PC-3 (cell line): Measurements from ENCODE around the gene ZCCHC24. TPM values are rescaled to one million over a fixed set of nuclear protein-coding genes. Genes with fewer than 3 reads are reported as not detected.

ENCODE experiments used
- ATAC-seq: fragments of 200-7000 bp; cut with Tn5 transposase; 2 replicates; pipeline ENCODE4 v1.9.1; 2020; ENCODE audit warnings: mild to moderate bottlenecking, moderate library complexity
- BruUV-seq: library from RNA; stranded (reverse); fragments of 400-500 nt; replicated peaks from 2 replicates; lab custom pipeline; 2021; lab: Mats Ljungman, UMichigan
- CTCF ChIA-PET: fragments of 300-600 bp; sonication (Branson Sonifier 250); formaldehyde crosslinking; loops from one replicate; lab custom pipeline; 2022; ENCODE audit warnings: antibody characterized with exemption; lab: Charles Lee
- POLR2A ChIA-PET: fragments of 300-600 bp; sonication (Branson Sonifier 250); formaldehyde crosslinking; loops from one replicate; lab custom pipeline; 2022; ENCODE audit warnings: antibody characterized with exemption; ENCODE audit not compliant: unreplicated experiment; lab: Charles Lee
- DNase-seq: peaks from one replicate; pipeline ENCODE4 v3.0.0-alpha.2; 2015
- H2AFZ ChIP-seq: fragments of 300-600 bp; sonication (generic); 2 replicates; pipeline ENCODE4 v1.6.0; 2016; ENCODE audit warnings: antibody characterized with exemption, low read length
- H3F3A ChIP-seq: fragments of 300-600 bp; sonication (generic); one replicate; pipeline ENCODE4 v1.6.0; 2017; ENCODE audit warnings: antibody characterized with exemption, low read length, control low read depth, mild to moderate bottlenecking; ENCODE audit not compliant: unreplicated experiment
- H3K27ac ChIP-seq: fragments of 300-600 bp; sonication (generic); 2 replicates; pipeline ENCODE4 v1.5.1; 2016; ENCODE audit warnings: mild to moderate bottlenecking, low read length
- H3K27me3 ChIP-seq: fragments of 300-600 bp; sonication (generic); 2 replicates; pipeline ENCODE4 v1.6.1; 2016; ENCODE audit warnings: low read length, mixed read lengths
- H3K36me3 ChIP-seq: fragments of 300-600 bp; sonication (generic); 2 replicates; pipeline ENCODE4 v1.6.1; 2016; ENCODE audit warnings: low read depth, mixed run types, low read length, mixed read lengths
- H3K4me1 ChIP-seq: fragments of 300-600 bp; sonication (generic); 2 replicates; pipeline ENCODE4 v1.5.1; 2016; ENCODE audit warnings: low read length; ENCODE audit not compliant: insufficient read depth
- H3K4me2 ChIP-seq: fragments of 300-600 bp; sonication (generic); 2 replicates; pipeline ENCODE4 v1.6.0; 2016; ENCODE audit warnings: low read length
- H3K4me3 ChIP-seq: fragments of 300-600 bp; sonication (generic); 2 replicates; pipeline ENCODE4 v1.5.1; 2016; ENCODE audit warnings: mild to moderate bottlenecking, low read length, mixed read lengths
- H3K79me2 ChIP-seq: fragments of 300-600 bp; sonication (generic); 2 replicates; pipeline ENCODE4 v1.6.1; 2017; ENCODE audit warnings: low read length, mixed read lengths
- H3K9ac ChIP-seq: fragments of 300-600 bp; sonication (generic); 2 replicates; pipeline ENCODE4 v1.6.0; 2016; ENCODE audit warnings: mild to moderate bottlenecking, low read length
- H3K9me2 ChIP-seq: fragments of 300-600 bp; sonication (generic); replicated peaks from 2 replicates; pipeline ENCODE4 v1.6.1; 2016; ENCODE audit warnings: mixed run types, low read length, mixed read lengths
- H3K9me3 ChIP-seq: fragments of 300-600 bp; sonication (generic); 2 replicates; pipeline ENCODE4 v1.6.1; 2016; ENCODE audit warnings: low read length, mixed read lengths
- H4K20me1 ChIP-seq: fragments of 300-600 bp; sonication (generic); 2 replicates; pipeline ENCODE4 v1.6.1; 2016; ENCODE audit warnings: low read length, mixed read lengths
- EZH2 ChIP-seq: fragments of 300-600 bp; sonication (generic); IDR thresholded peaks from one replicate; pipeline ENCODE4 v1.6.1; 2017; ENCODE audit warnings: antibody characterized with exemption, mild to moderate bottlenecking, low read length; ENCODE audit not compliant: unreplicated experiment
- EZH2phosphoT487 ChIP-seq: fragments of 300-600 bp; sonication (generic); IDR thresholded peaks from 2 replicates; pipeline ENCODE4 v1.6.1; 2018; ENCODE audit warnings: mild to moderate bottlenecking, antibody characterized with exemption, low read length, borderline replicate concordance
- intact Hi-C: fragments of 100-400 bp; cut with micrococcal nuclease; formaldehyde crosslinking; loops from 2 replicates; pipeline ENCODE4 v1.9.0; 2023
- total RNA-seq: library from RNA; depleted of rRNA; stranded (reverse); fragments of >200 nt; gene quantifications from 2 replicates; pipeline ENCODE4 v1.2.3, GENCODE V29; 2014
- TF ChIP-seq, protein P1 (sequence below): fragments of 300-600 bp; sonication (generic); conservative IDR thresholded peaks from 2 replicates; pipeline ENCODE4 v1.5.1; 2017; ENCODE audit warnings: antibody characterized with exemption, low read depth, mild to moderate bottlenecking, low read length

Gene ZCCHC24
- total RNA-seq, 1 experiment from 2014 or later, result 32.9 TPM

GRCh38 chr10:79393924-79394610, 51.4 kb downstream of the ZCCHC24 start:
- Histone ChIP-seq H3K36me3 (no peaks in the 10 kb centered on the region; the same call in 1 of the 2 replicates), H3K4me3 (no peak overlapping the region), H3K9ac (no peak overlapping the region), H3K27me3 (no peaks in the 10 kb centered on the region), H4K20me1 (no peaks in the 10 kb centered on the region), H3K4me1 (no peaks in the 10 kb centered on the region), H2AFZ (no peak overlapping the region), H3K4me2 (no peak overlapping the region), H3F3A (no peaks in the 10 kb centered on the region), H3K9me2 (no peaks in the 10 kb centered on the region), H3K79me2 (no peaks in the 10 kb centered on the region), H3K9me3 (no peaks in the 10 kb centered on the region), H3K27ac (no peak overlapping the region)
- TF ChIP-seq EZH2, result no peak
- TF ChIP-seq, protein P1, sequence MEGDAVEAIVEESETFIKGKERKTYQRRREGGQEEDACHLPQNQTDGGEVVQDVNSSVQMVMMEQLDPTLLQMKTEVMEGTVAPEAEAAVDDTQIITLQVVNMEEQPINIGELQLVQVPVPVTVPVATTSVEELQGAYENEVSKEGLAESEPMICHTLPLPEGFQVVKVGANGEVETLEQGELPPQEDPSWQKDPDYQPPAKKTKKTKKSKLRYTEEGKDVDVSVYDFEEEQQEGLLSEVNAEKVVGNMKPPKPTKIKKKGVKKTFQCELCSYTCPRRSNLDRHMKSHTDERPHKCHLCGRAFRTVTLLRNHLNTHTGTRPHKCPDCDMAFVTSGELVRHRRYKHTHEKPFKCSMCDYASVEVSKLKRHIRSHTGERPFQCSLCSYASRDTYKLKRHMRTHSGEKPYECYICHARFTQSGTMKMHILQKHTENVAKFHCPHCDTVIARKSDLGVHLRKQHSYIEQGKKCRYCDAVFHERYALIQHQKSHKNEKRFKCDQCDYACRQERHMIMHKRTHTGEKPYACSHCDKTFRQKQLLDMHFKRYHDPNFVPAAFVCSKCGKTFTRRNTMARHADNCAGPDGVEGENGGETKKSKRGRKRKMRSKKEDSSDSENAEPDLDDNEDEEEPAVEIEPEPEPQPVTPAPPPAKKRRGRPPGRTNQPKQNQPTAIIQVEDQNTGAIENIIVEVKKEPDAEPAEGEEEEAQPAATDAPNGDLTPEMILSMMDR, result no peak
- no peak for TF ChIP-seq EZH2phosphoT487
- ATAC-seq (no peak), DNase-seq (no peak)
- CTCF ChIA-PET, result interaction anchor here (0.7 kb wide), 1 partner anchor 94 kb away, joined by 5 read pairs; no protein-coding TSS in a partner anchor
- POLR2A ChIA-PET, result no interaction called here
- intact Hi-C loops, result no loop called here
- no TSS peak for BruUV-seq

DNA sequence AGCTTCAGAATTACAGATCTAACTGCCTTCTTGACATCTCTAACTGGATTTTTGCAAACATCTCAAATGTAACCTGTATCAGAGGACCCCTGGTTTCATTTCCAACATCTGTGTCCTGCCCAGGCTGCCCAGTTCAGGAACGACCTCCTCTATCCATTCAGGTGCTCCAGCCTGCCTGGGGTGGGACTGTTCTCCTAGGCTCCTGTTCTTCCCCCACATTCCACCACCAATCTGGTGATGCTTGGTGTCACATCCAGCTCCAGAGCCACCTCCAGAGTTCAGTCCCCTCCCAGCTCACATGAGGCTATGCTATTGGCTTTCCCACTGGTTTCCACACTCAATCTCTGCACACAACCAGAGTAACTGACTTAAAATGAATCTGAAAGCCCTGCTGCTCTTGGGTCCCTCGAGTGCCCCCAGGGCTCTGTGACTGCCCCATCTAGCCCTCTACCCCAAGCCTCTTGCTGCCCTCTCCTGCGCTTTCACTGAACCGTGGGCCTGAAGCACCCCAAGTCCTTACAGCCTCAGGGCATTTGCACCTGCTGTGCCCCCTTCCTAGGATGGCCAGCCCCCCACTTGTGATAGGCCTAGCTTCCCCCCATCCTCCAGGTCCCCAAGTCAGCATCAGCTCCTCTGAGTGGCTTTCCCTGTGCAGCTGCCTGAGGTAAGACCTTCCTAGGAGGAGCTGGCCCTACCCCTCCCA, 52.1 kb downstream of the ZCCHC24 start:
- Histone ChIP-seq H3K27me3 (no peaks in the 10 kb centered on the region), H3K79me2 (no peaks in the 10 kb centered on the region), H2AFZ (no peak overlapping the region), H3K4me2 (no peak overlapping the region), H3K36me3 (no peaks in the 10 kb centered on the region; the same call in 1 of the 2 replicates), H3K9ac (no peak overlapping the region), H4K20me1 (no peaks in the 10 kb centered on the region), H3K9me2 (no peaks in the 10 kb centered on the region), H3K4me1 (no peaks in the 10 kb centered on the region), H3F3A (no peaks in the 10 kb centered on the region), H3K9me3 (no peaks in the 10 kb centered on the region), H3K27ac (no peak overlapping the region), H3K4me3 (no peak overlapping the region)
- DNase-seq, result no peak
- intact Hi-C loops, result no loop called here
- ChIA-PET CTCF (interaction anchor here (0.7 kb wide), 1 partner anchor 95 kb away, joined by 5 read pairs; no protein-coding TSS in a partner anchor), POLR2A (no interaction called here)
- ATAC-seq, result no peak
- no TSS peak for BruUV-seq
- TF ChIP-seq EZH2, result no peak
- TF ChIP-seq, protein P1, result no peak
- no peak for TF ChIP-seq EZH2phosphoT487
